SJCRH30 (cell line): Measurements from ENCODE around the gene RIPOR3. TPM values are rescaled to one million over a fixed set of nuclear protein-coding genes. Genes with fewer than 3 reads are reported as not detected.
"Not testable (repeated sequence)": the region's sequence is repeated elsewhere in the genome, so short reads cannot be mapped to it uniquely, and the experiment has no call there.

Source experiments
- DNase-seq, 2 experiments: peaks; one replicate each; pipeline ENCODE4 v3.0.0-alpha.2; 2015 to 2020
- H3K27ac ChIP-seq: fragments of 250-450 bp; sonication (Bioruptor Pico); 2 replicates; pipeline ENCODE4 v1.5.1; 2020; ENCODE audit warnings: mild to moderate bottlenecking, moderate library complexity
- H3K27me3 ChIP-seq: fragments of 250-450 bp; sonication (Bioruptor Pico); 2 replicates; pipeline ENCODE4 v1.5.1; 2020; ENCODE audit warnings: mild to moderate bottlenecking, moderate library complexity
- H3K36me3 ChIP-seq: fragments of 250-450 bp; sonication (Bioruptor Pico); 2 replicates; pipeline ENCODE4 v1.5.1; 2020; ENCODE audit warnings: mild to moderate bottlenecking, moderate library complexity
- H3K4me1 ChIP-seq: fragments of 250-450 bp; sonication (Bioruptor Pico); 2 replicates; pipeline ENCODE4 v1.5.1; 2020; ENCODE audit warnings: mild to moderate bottlenecking, moderate library complexity
- H3K4me3 ChIP-seq: fragments of 250-450 bp; sonication (Bioruptor Pico); 2 replicates; pipeline ENCODE4 v1.5.1; 2020; ENCODE audit warnings: mild to moderate bottlenecking, moderate library complexity
- H3K9me3 ChIP-seq: fragments of 250-450 bp; sonication (Bioruptor Pico); replicated peaks from 2 replicates; pipeline ENCODE4 v1.5.1; 2020; ENCODE audit warnings: mild to moderate bottlenecking, moderate library complexity
- total RNA-seq: library from RNA; depleted of rRNA; stranded (reverse); fragments of >200 nt; shearing (Covaris generic); gene quantifications from 2 replicates; pipeline ENCODE4 v1.2.3, GENCODE V29; 2014

The RIPOR3 gene
- total RNA-seq, 1 experiment from 2014 or later, result 2.6 TPM

DNA sequence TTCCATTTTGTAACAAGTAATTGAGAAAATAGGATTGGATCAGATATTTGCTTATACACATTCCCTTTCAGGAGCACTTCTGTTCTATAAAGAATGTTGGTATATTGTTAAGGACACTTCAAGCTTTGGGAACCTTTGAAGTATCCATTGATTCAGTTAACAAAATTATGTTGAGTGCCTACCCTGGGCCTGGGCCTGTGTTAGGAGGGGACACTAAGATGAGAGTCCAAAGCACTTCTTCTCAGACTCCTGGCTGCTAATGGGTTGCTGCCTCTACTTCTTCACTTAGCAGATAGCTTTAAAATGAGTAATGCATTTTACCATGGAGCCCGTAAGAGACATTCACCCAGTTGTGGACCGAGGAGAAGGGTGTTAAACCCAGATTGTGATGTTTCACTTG lies 140.8 kb downstream of the RIPOR3 start:
- Histone ChIP-seq H3K4me3 (no peak overlapping the region), H3K27me3 (no peaks in the 10 kb centered on the region), H3K27ac (no peak overlapping the region), H3K4me1 (no peaks in the 10 kb centered on the region), H3K36me3 (peaks cover 16% of the 10 kb centered on the region), H3K9me3 (no peaks in the 10 kb centered on the region; the same call in 1 of the 2 replicates)
- no peak for DNase-seq

DNA sequence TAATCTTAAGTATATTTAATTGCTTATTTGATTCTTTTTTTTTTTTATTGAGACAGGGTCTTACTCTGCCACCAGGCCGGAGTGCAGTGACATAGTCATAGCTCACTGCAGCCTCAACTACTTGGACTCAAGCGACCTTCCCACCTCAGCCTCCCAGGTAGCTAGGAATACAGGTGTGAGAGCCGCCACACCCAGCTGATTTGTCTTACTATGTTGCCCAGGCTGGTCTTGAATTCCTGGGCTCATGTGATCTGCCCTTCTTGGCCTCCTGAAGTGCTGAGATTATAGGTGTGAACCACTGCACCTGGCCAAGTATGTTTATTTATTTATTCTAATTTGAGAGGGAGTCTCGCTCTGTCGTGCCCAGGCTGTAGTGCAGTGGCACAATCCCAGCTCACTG lies 142.9 kb downstream of the RIPOR3 start:
- no peak for DNase-seq
- H3K36me3 ChIP-seq, result peaks cover 13% of the 10 kb centered on the region
- H3K27ac ChIP-seq, result no peak overlapping the region
- H3K9me3 ChIP-seq, result no peaks in the 10 kb centered on the region
- no peak overlapping the region for H3K4me3 ChIP-seq
- no peaks in the 10 kb centered on the region for H3K27me3 ChIP-seq
- no peaks in the 10 kb centered on the region for H3K4me1 ChIP-seq

DNA sequence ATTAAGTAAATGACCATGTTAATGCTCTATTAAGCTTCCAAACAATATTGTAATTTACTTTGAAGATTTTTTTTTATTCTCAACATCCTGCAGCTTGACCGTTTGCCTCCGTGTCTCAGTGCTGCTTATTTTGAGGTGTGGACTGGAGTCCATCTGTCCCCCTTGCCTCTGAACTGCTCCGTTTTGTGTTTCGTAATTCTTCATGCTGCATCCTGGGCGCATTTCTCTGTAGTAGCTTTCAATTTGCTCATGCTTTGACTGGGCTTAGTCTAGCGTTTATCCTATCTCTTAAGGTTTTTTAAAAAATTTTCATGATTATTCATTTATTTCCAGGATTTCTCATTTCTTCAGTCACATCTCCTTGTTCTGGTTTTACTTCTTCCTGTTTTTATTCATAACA lies 143.4 kb downstream of the RIPOR3 start:
- no peak for DNase-seq
- no peak overlapping the region for H3K27ac ChIP-seq
- no peaks in the 10 kb centered on the region for H3K9me3 ChIP-seq
- H3K4me1 ChIP-seq, result no peaks in the 10 kb centered on the region
- peaks cover 13% of the 10 kb centered on the region for H3K36me3 ChIP-seq
- no peaks in the 10 kb centered on the region for H3K27me3 ChIP-seq
- H3K4me3 ChIP-seq, result no peak overlapping the region

DNA sequence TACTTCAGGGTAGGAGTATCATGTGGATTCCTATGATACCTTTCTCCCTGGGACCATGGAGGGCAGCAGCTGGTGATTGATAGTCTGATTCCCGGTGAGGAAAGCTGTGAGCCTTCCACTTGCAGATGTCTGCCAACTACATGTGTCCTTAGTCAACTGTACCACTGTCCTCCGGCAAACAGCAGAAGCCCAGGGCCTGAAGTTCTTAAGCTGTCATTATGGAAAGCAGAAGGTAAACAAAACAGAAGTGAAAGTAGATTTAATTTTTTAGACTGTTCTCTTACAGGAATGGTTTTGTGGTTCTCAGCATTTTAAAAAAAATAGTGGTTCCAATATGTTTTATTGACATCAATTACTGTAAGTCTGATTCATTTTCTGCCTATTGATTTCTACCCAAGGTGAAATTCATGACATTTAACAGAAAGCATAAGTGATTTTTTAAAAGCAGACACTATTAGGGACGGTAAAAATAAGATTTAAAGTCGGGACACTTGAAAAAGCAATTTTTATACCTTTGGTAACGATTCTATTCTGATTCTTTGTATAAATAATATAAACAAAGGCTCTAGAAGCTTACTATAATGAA lies 144.5 kb downstream of the RIPOR3 start:
- no peaks in the 10 kb centered on the region for H3K27me3 ChIP-seq
- no peaks in the 10 kb centered on the region for H3K4me1 ChIP-seq
- H3K4me3 ChIP-seq, result no peak overlapping the region
- no peak overlapping the region for H3K27ac ChIP-seq
- H3K9me3 ChIP-seq, result 0 out of 2 replicates have a peak, but pooled peaks cover 4% of the 10 kb centered on the region
- H3K36me3 ChIP-seq, result peaks cover 10% of the 10 kb centered on the region; the same call in 1 of the 2 replicates
- DNase-seq, result no peak

DNA sequence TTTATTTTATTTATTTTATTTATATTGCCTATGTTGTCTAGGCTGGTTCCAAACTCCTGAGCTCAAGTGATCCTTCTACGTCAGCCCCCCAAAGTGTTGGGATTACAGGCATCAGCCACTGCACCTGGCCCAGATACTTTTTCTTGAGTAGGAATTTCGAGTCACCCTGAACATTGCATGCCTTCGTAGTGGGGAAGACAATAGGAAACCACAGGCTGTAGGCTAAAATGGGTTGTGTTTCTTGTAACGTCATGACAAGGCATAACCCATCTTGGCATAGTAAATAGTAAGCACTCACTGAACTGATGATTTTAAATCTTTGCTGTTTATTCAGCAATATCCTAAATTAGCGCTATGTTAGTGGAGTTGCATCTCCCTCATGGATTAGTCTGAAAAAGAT lies 146.2 kb downstream of the RIPOR3 start:
- Histone ChIP-seq H3K4me3 (no peak overlapping the region), H3K36me3 (0 out of 2 replicates have a peak, but pooled peaks cover 10% of the 10 kb centered on the region), H3K4me1 (peaks cover 8% of the 10 kb centered on the region; the same call in 1 of the 2 replicates), H3K27me3 (no peaks in the 10 kb centered on the region), H3K27ac (no peak overlapping the region), H3K9me3 (0 out of 2 replicates have a peak, but pooled peaks cover 4% of the 10 kb centered on the region)
- no peak for DNase-seq

DNA sequence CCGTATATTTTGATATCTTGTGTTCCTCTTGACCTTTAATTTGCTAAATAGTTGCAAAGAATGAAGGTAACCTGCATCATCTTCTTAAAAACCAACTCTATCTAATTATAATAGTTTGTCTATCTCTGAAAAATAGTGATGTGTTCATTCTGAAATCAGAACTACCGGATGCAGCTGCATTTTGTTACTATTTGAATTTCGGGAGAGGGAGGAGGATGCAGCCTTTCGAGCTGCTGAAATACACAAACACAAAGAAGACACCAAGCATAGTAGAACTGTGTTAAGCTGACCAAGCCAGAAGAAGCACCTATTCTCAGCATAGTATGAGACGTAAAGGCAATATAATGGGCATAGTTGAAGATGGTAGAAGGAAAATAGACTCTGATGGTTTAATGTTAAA lies 148.0 kb downstream of the RIPOR3 start:
- no peak for DNase-seq
- Histone ChIP-seq H3K4me1 (peaks cover 8% of the 10 kb centered on the region; the same call in 1 of the 2 replicates), H3K27ac (no peak overlapping the region), H3K4me3 (no peak overlapping the region), H3K27me3 (no peaks in the 10 kb centered on the region), H3K9me3 (0 out of 2 replicates have a peak, but pooled peaks cover 4% of the 10 kb centered on the region), H3K36me3 (peaks cover 8% of the 10 kb centered on the region)

DNA sequence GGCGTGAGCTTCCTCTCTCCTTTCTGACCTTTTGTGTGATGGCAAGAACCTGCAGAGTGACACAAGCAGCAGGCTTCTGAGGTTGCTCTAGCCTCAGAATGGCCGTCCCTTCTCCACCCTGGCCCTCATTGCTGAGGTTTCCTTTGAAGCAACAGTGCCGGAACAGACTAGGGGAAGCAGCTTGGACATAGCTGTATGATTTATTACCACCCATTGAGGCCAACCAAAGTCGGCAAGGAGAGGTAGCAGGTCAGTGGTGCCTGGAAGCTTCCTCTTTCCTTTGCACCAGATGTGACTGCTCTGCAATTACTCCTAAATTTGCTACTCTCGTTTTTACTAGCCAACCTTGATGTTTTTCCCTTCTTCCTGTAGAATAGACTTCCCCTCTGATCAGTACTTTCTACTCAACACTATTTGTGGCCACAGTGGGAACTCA lies 149.7 kb downstream of the RIPOR3 start:
- Histone ChIP-seq H3K27ac (no peak overlapping the region), H3K36me3 (peaks cover 9% of the 10 kb centered on the region), H3K4me3 (no peak overlapping the region), H3K9me3 (0 out of 2 replicates have a peak, but pooled peaks cover 4% of the 10 kb centered on the region), H3K27me3 (no peaks in the 10 kb centered on the region), H3K4me1 (peaks cover 8% of the 10 kb centered on the region; the same call in 1 of the 2 replicates)
- DNase-seq, result no peak

DNA sequence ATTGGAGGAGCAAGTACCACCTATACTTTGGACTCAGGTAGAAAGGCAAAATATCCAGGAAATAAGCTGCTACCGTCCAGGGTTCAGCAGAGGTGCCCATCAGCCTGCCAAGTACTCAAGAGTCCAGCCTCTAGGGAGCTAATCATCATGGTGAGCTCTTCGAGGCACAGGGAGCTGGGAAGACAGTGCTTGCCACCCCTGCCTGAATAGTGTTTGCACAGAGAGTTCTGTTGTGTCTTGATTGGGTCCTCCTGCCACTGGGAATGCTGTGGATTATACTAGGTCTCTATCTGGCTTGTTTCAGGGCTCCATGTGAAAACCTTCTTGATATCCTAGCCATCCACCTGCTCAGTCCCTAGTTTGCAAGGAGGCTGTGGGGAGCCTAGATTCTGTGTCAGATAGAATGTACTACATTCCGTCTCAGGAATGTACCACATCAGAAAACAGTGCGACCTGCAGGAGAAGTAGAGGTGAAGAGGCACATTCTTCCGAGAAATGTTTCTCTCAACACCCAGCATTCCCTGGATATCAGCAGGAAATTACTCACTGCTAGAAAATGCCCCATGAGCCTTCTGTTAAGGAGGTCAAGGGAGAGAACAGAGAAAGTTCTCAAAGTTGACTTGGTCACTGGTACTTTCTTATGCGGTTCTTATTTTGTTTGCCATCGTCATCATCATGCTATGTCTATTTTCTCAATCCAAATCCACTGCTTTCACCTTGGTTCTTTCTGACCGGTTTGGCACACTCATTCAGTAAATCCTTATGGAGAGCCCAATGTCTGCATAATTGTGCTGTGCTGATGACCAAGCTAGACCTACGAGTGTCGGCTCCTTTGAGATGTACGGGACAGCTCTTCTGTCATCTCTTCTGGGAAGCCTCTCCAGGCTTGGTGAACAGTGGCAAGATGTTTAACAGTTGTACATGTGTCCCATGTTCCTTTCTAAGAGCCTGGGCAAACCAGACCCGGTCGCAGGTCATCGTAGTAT lies 150.4 kb downstream of the RIPOR3 start:
- Histone ChIP-seq H3K27ac (no peak overlapping the region), H3K4me3 (no peak overlapping the region)

DNA sequence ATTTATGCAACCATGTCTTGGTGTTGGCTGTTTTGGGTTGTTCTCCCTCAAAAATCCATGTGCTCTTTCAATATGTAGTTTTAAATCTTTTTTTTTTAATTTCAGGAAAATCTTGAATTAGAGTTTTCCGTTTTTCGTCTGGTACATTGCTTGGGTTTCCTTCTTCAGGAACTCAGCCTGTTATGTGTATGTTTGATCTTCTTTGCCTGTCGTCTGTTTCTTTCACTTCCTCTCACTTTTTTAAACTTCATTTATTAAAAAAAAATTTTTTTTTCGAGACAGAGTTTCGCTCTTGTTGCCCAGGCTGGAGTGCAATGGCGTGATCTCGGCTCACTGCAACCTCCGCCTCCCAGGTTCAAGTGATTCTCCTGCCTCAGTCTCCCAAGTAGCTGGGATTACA lies 151.5 kb downstream of the RIPOR3 start:
- not testable (repeated sequence) for H3K36me3 ChIP-seq, H3K9me3 ChIP-seq, H3K27me3 ChIP-seq, DNase-seq, H3K27ac ChIP-seq, H3K4me3 ChIP-seq, H3K4me1 ChIP-seq

More for the DNA sequence above, 150.4 kb downstream of the RIPOR3 start:
- peaks cover 8% of the 10 kb centered on the region; the same call in 1 of the 2 replicates for H3K4me1 ChIP-seq
- H3K27me3 ChIP-seq, result no peaks in the 10 kb centered on the region
- H3K9me3 ChIP-seq, result 0 out of 2 replicates have a peak, but pooled peaks cover 4% of the 10 kb centered on the region
- peaks cover 7% of the 10 kb centered on the region for H3K36me3 ChIP-seq
- DNase-seq, result no peak

DNA sequence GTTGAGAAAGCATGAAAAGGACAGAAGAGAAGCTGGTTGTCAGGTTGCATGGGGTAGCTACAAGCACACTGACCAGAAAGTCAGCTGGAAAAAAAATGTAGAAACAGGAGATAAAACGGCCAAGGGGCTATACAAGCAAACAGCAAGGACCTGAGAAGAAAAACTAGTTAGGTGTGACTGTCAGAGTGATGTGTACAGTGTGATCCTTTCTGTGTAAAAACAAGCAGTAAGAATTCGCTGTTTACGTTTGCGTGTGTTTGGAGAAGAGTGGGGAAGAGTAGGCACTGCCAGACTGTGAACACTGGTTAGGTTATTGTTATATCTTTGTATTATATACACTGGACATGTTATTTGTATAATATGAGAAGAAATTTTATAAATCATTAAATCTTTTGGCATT lies 153.1 kb downstream of the RIPOR3 start:
- no peak for DNase-seq
- H3K27ac ChIP-seq, result no peak overlapping the region
- H3K4me1 ChIP-seq, result peaks cover 8% of the 10 kb centered on the region; the same call in 1 of the 2 replicates

DNA sequence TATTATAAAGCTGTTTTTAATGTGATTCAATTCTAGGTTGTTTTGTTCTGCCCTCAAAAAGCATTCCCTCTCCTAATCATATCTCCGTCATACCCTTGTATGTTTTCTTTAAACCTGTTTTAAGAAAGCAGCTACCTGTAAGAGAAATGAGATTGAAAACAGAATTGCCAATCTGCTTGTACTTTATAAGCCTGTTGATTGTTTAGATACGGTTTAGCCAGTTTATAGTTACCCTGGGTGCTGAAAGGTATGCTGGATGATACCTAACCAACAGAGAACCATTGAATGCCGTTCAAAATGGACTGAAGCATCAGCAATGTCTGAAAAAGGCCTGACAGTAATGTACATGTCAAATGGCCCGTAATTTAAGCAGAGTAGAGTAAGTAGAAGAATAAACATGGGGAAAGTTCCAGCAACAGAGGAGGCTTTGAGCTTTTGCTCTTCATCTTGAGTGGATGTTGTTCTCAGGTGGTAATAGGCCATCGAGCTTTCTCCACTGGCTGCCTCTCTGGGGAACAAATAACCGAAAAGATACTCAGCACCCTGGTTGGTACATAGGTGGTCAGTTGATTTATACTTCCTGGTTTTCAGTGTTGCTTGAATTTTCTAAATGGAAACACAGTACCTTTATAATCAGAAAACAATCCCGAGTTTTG lies 153.7 kb downstream of the RIPOR3 start:
- no peak for DNase-seq
- H3K4me1 ChIP-seq, result peaks cover 11% of the 10 kb centered on the region; the same call in 1 of the 2 replicates
- no peak overlapping the region for H3K4me3 ChIP-seq
- no peaks in the 10 kb centered on the region for H3K27me3 ChIP-seq
- H3K27ac ChIP-seq, result no peak overlapping the region
- peaks cover 7% of the 10 kb centered on the region for H3K36me3 ChIP-seq
- H3K9me3 ChIP-seq, result 0 out of 2 replicates have a peak, but pooled peaks cover 4% of the 10 kb centered on the region

More for the DNA sequence above, 153.1 kb downstream of the RIPOR3 start:
- H3K27me3 ChIP-seq, result no peaks in the 10 kb centered on the region
- peaks cover 7% of the 10 kb centered on the region for H3K36me3 ChIP-seq
- 0 out of 2 replicates have a peak, but pooled peaks cover 4% of the 10 kb centered on the region for H3K9me3 ChIP-seq
- no peak overlapping the region for H3K4me3 ChIP-seq

DNA sequence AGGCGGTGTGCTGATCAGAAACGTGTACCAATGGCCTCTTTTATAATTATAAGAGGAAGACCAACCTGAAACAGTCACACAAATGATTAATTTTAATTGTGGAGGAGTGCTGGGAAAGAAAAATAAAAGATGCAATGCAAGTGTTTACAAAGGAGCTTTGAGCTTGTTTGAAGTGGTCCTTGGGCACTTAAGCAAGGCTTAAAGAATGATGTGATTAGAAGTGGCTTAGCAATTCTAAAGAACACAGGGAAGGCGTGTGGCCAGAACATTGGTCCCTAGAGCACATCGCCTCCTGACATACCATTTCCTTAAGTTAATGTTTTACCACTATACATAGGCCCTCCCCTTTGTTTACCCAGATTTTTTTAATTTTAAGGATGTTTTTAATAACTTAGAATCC lies 155.0 kb downstream of the RIPOR3 start:
- H3K4me1 ChIP-seq, result peaks cover 11% of the 10 kb centered on the region; the same call in 1 of the 2 replicates

More for the DNA sequence above, 155.0 kb downstream of the RIPOR3 start:
- H3K4me3 ChIP-seq, result no peak overlapping the region
- H3K9me3 ChIP-seq, result no peaks in the 10 kb centered on the region
- peaks cover 7% of the 10 kb centered on the region for H3K36me3 ChIP-seq
- DNase-seq, result no peak
- no peak overlapping the region for H3K27ac ChIP-seq
- H3K27me3 ChIP-seq, result no peaks in the 10 kb centered on the region
